HG03432 (cell line): ENCODE data around the gene SPRED1.

Experiments used
- ATAC-seq: cut with Tn5 transposase; IDR thresholded peaks from one replicate; pipeline ENCODE4 v1.9.1; 2021; ENCODE audit warnings: mild to moderate bottlenecking, moderate library complexity; ENCODE audit not compliant: unreplicated experiment

Gene SPRED1

GRCh38 chr15:38252481-38253350 lies at the start of gene SPRED1:
TSS of gene SPRED1 (plus strand) at chr15:38252836. CDS start at chr15:38253186, 350 bp downstream.
- peak; percentile 41 for ATAC-seq

GRCh38 chr15:38205526-38206272 lies 46.9 kb upstream of the SPRED1 start:
- ATAC-seq, result no peak

DNA sequence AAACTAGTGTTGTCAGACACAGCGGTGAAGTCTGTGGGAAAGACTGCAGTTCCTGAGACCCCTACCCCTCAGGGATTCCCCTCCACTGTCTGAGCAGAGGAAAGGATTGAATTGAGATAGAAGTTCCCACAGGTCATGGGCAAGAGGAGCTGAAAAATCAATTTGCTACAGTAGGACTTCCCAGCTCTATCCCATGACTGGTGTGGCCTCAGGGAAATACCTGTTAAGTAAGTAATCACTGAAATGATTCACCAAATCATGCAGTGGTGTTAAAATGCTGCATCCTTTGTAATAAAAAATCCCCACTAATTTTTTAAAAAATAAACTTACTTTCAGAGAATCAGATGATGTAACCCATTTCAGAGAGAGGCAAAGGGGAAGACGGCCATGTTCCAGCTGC lies 45.0 kb upstream of the SPRED1 start:
- ATAC-seq, result no peak

DNA sequence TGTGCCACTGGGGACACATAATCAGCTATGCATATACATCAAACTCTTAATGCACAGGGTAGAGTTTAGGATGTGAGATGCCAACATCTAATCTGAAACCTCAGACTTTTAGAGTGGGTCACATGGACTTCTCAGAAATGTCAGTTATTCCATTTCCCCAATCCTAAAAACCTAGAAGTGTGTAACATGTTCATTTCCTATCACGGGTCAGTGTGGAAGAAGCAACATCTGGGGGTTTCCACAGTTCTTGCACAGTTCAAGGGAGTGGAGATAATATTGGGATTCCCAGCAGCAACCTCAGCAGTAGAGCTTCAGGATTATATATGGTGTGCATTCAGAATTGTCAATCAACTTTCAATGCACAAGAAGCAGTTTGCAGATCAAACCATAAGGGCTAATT lies 44.4 kb upstream of the SPRED1 start:
- no peak for ATAC-seq

- ATAC-seq, result no peak
Measured at GRCh38 chr15:38208779-38209178, 43.9 kb upstream of the SPRED1 start.

DNA sequence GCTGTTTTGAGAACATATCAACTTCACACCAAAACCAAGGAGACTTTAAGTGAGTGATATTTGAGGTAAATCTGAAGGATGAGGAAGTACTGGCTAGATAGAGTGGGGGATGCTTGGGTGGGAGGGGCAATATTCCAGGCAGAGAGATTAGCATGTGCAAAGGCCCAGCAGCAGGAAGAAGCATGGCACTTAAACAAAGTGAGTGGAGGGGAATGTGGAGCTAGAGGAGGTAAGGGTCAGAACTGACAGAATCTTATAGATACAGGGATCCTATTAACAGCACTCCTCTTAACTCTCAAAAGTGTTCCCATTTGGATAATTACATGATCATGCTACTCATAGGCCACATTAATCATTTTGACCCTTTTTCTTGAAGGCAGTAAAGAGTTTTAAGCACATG lies 41.4 kb upstream of the SPRED1 start:
- no peak for ATAC-seq

DNA sequence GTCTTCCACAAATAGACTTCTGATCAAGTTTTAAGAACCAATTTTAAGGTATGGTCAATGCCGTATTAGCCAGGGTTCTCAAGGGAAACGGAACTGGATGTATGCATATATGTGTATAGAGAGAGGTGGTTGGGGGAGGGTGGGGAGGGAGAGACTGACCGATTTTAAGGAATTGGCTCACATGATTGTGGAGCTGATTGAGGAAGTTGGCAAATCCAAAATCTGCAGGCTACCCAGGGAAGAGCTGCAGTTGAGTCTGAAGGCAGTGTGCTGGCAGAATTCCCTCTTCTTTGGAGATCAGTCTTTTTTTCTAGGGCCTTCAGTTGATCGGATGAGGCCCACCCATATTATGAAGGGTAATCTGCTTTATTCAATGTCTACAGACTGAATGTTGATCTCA lies 40.8 kb upstream of the SPRED1 start:
- ATAC-seq, result no peak

GRCh38 chr15:38212729-38213351 lies 39.8 kb upstream of the SPRED1 start:
- no peak for ATAC-seq

DNA sequence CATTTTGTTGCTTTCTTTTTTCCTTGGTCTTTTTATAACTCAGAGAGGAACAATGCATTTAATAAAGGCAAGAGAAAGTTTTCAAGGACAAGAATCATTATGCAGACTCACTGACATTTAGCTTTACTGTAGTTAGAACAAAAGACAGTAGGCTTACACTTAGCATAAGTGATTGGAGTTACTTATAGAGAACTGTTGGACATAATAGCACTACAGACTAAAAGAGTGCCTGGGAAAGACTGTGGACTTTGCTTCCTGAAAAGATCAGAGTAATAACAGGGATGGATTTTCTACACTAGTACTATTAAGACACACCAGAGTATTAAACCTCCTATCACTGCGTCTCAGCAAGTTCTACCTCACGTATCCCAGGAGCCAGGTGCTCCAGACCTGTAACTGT lies 39.3 kb upstream of the SPRED1 start:
- ATAC-seq, result no peak

GRCh38 chr15:38215707-38216106 lies 36.9 kb upstream of the SPRED1 start:
- ATAC-seq, result no peak

- ATAC-seq, result no peak
Measured at GRCh38 chr15:38216763-38217162, 35.9 kb upstream of the SPRED1 start.

DNA sequence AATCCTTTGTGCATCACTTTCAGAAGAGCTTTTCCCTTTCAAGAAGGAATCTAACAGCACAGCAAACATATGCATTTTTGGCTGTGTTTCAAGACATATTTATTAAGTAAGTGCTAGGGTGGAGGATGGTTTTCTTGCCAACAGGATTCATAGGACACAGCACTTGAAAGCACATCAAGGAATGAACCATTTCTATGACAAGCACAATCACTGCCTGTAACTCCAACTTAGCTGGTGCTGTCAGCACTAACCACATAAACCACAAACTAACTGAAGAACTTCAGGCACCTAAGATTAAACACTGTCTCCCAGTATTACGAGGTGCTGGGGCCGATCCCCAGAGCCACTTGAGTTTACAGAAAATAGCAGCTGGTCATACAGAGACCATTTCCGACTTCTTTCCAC lies 35.4 kb upstream of the SPRED1 start:
- ATAC-seq, result peak; percentile 51

GRCh38 chr15:38217788-38218609 lies 34.6 kb upstream of the SPRED1 start:
- no peak for ATAC-seq

- no peak for ATAC-seq
Measured at GRCh38 chr15:38220606-38221273, 31.9 kb upstream of the SPRED1 start.

- no peak for ATAC-seq
Measured at GRCh38 chr15:38224486-38224885, 28.1 kb upstream of the SPRED1 start.

DNA sequence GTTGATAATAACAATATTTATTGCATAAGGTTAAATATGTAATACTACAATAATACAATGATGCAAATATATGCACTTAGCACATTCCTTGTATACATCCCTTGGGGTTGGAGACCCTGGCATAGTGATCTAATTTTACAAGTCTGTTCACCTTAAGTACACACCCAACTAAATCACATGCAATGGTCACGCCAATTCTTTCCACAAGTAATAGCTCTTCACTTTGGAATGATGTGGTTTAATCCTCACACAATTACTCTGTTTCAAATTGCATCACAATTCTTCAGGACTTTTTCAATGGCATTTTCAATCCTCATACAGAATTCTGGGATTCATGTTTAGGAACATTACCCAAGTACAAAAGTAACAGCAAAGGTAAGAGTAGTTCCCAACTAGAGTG lies 27.3 kb upstream of the SPRED1 start:
- no peak for ATAC-seq

- ATAC-seq, result no peak
Measured at GRCh38 chr15:38226608-38227266, 25.9 kb upstream of the SPRED1 start.

- no peak for ATAC-seq
Measured at GRCh38 chr15:38227941-38228340, 24.7 kb upstream of the SPRED1 start.

DNA sequence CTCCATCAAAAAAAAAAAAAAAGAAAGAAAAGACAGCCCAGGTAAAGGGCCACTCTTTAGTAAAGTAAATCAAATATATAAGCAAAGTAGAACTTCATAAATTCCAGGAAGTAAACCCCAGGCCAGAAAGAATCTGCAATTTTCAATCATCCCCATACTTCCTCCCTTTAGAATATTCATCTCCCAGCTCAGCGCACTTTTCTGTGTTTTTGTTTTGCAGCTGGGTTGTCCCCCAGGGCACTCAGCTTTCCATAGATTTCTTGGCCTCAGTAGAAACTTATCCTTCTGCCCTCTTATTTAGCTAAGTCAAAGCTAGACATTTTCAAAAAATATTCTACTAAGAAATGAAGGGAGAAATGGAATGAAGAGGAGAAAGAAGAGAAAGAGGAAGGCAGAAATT lies 24.0 kb upstream of the SPRED1 start:
- no peak for ATAC-seq
